IPS-NIHi7 (cell line): ENCODE measurements around the gene KNCN.

Experiments
- DNase-seq: peaks from one replicate; pipeline ENCODE4 v3.0.0; 2012; ENCODE audit warnings: mixed read lengths; ENCODE audit errors: extremely low spot score

Gene KNCN

GRCh38 chr1:46506470-46507219 is 44.8 kb downstream of the KNCN start:
- no peak for DNase-seq

- DNase-seq = no peak
Measured at GRCh38 chr1:46503421-46503820, 48.0 kb downstream of the KNCN start.

DNA sequence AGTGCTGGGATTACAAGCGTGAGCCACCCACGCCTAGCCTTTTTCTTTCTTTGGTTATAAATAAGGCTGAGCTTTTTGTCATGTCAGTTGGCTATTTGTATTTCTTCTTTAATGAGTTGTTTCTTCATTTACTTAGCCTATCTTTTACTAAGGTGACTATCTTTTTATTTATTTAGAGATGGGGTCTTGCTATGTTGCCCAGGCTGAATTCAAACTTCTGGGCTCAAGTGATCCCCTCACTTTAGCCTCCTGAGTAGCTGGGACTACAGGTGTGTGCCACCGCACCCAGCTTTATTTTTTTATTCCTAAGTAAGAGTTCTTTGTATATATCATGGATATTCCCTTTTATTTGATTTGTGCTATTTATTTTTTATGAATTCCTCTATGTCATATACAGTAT is 49.9 kb downstream of the KNCN start:
- DNase-seq = no peak

- no peak for DNase-seq
Measured at GRCh38 chr1:46497665-46498064, 53.8 kb downstream of the KNCN start.

DNA sequence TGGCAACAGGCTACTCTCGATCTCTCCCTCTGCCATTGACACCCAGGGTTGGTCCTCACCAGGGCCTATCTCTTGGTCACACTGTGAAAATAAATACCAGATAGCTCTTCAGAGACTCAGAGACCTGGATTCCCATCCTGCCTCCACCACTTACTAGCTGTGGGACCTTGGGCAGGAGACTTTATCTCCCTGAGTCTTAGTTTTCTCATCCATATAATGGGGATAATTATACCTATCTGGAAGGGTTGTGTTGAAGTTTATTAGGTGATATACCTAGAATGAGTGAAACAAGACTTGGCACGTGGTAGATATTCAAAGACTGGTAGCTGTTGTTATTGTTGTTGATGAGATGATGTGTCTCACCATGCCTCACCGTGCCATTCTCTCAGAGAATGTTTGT is 54.4 kb downstream of the KNCN start:
- no peak for DNase-seq

- DNase-seq = no peak
Measured at GRCh38 chr1:46496505-46496904, 54.9 kb downstream of the KNCN start.

GRCh38 chr1:46495778-46496177 is 55.7 kb downstream of the KNCN start:
- no peak for DNase-seq
